ENCODE data around the gene METTL5. TPM values are rescaled to one million over a fixed set of nuclear protein-coding genes. Genes with fewer than 3 reads are reported as not detected.
"Not testable (repeated sequence)": the region's sequence is repeated elsewhere in the genome, so short reads cannot be mapped to it uniquely, and the experiment has no call there.

METTL5 gene
- total RNA-seq, 1 donor: 39.8 TPM

DNA sequence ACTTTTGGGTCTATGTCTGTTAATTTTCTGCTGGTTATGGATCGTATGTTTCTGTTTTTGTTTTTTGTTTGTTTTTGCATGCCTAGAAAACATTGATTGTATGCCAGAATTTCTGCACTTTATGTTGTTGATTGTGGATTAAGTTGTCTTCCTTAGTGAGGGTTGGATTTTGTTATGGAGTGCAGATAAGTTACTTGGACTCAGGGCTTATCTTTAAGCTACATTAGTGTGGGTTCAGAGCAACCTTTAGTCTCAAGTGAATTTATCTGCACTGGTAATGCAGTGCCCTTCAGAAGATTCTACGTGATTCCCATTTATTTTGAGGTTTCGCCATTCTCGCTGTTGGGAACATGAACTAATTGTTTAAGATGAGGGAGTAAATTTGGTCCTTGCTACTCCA lies 35.4 kb upstream of the METTL5 start:
- Histone ChIP-seq H4K20me1 (ENCODE audit: insufficient read depth, low read length) (peaks cover 13% of the 10 kb centered on the region), H3K4me3 (ENCODE audit: insufficient read depth, low read length) (no peak overlapping the region), H3K4me1 (ENCODE audit: insufficient read depth, low read length) (no peaks in the 10 kb centered on the region), H3K4me2 (ENCODE audit: insufficient read depth, low read length) (no peak overlapping the region), H3K9me3 (ENCODE audit: low read depth, low read length) (no peaks in the 10 kb centered on the region), H3K36me3 (ENCODE audit: insufficient read depth, low read length) (no peaks in the 10 kb centered on the region), H3K79me2 (ENCODE audit: insufficient read depth, low read length) (peaks cover 68% of the 10 kb centered on the region), H2AFZ (ENCODE audit: low read length) (no peak overlapping the region), H3K27me3 (ENCODE audit: insufficient read depth, low read length) (no peaks in the 10 kb centered on the region), H3K27ac (ENCODE audit: low read depth, low read length) (no peak overlapping the region)
- TF ChIP-seq CTCF (IDR thresholded peaks at IDR 0.05; ENCODE audit: extremely low read depth, low read depth, low read length): no peak
- DNase-seq (ENCODE audit: insufficient read length, low spot score, missing footprints): no peak

- no peak overlapping the region for H2AFZ ChIP-seq (ENCODE audit: low read length)
- H3K9me3 ChIP-seq (ENCODE audit: low read depth, low read length): no peaks in the 10 kb centered on the region
- no peaks in the 10 kb centered on the region for H3K4me1 ChIP-seq (ENCODE audit: insufficient read depth, low read length)
- DNase-seq (ENCODE audit: insufficient read length, low spot score, missing footprints): no peak
- no peak for TF ChIP-seq CTCF (IDR thresholded peaks at IDR 0.05; ENCODE audit: extremely low read depth, low read depth, low read length)
- H3K36me3 ChIP-seq (ENCODE audit: insufficient read depth, low read length): no peaks in the 10 kb centered on the region
- H3K79me2 ChIP-seq (ENCODE audit: insufficient read depth, low read length): peaks cover 69% of the 10 kb centered on the region
- no peak overlapping the region for H3K4me2 ChIP-seq (ENCODE audit: insufficient read depth, low read length)
- no peak overlapping the region for H3K4me3 ChIP-seq (ENCODE audit: insufficient read depth, low read length)
- no peaks in the 10 kb centered on the region for H3K27me3 ChIP-seq (ENCODE audit: insufficient read depth, low read length)
- H3K27ac ChIP-seq (ENCODE audit: low read depth, low read length): no peak overlapping the region
- H4K20me1 ChIP-seq (ENCODE audit: insufficient read depth, low read length): peaks cover 13% of the 10 kb centered on the region
Measured at GRCh38 chr2:169859423-169859822, 34.7 kb upstream of the METTL5 start.

- not testable (repeated sequence) for H3K27ac ChIP-seq (ENCODE audit: low read depth, low read length); H2AFZ ChIP-seq (ENCODE audit: low read length); DNase-seq (ENCODE audit: insufficient read length, low spot score, missing footprints); H3K4me2 ChIP-seq (ENCODE audit: insufficient read depth, low read length); H3K36me3 ChIP-seq (ENCODE audit: insufficient read depth, low read length); H3K4me3 ChIP-seq (ENCODE audit: insufficient read depth, low read length); H3K4me1 ChIP-seq (ENCODE audit: insufficient read depth, low read length); H3K27me3 ChIP-seq (ENCODE audit: insufficient read depth, low read length); H3K9me3 ChIP-seq (ENCODE audit: low read depth, low read length)
- H4K20me1 ChIP-seq (ENCODE audit: insufficient read depth, low read length): peaks cover 21% of the 10 kb centered on the region
- peaks cover 63% of the 10 kb centered on the region for H3K79me2 ChIP-seq (ENCODE audit: insufficient read depth, low read length)
Measured at GRCh38 chr2:169855281-169856258, 30.9 kb upstream of the METTL5 start.

DNA sequence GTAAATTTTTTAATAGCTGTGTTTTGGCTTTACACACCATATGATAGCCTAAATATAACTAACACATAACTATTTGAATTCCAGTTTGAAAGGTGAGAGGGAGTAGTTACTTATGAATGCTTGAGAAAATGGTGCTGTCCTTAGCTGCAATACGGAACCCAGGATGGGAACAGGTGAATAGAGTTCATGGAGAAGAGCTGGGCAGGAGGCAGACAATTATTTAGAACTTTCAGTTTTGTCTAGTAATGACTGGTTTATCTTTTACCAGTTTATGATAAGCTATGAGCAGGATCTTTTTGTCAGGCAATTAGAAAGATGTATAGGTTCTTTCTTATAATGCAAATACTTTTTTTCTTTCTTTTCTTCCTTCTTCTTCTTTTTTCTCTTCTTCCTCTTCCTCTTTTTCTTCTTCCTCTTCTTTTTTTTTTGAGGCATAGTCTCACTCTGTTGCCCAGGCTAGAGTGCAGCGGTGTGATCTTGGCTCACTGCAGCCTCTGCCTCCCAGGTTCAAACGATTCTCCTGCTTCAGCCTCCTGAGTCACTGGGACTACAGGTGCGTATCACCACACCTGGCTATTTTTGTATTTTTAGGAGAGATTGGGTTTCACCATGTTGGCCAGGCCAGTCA lies 28.4 kb upstream of the METTL5 start:
- no peaks in the 10 kb centered on the region for H3K9me3 ChIP-seq (ENCODE audit: low read depth, low read length)
- no peaks in the 10 kb centered on the region for H3K27me3 ChIP-seq (ENCODE audit: insufficient read depth, low read length)
- H4K20me1 ChIP-seq (ENCODE audit: insufficient read depth, low read length): peaks cover 15% of the 10 kb centered on the region
- H2AFZ ChIP-seq (ENCODE audit: low read length): no peak overlapping the region
- DNase-seq (ENCODE audit: insufficient read length, low spot score, missing footprints): no peak
- TF ChIP-seq CTCF (IDR thresholded peaks at IDR 0.05; ENCODE audit: extremely low read depth, low read depth, low read length): no peak
- no peak overlapping the region for H3K4me2 ChIP-seq (ENCODE audit: insufficient read depth, low read length)
- peaks cover 62% of the 10 kb centered on the region for H3K79me2 ChIP-seq (ENCODE audit: insufficient read depth, low read length)
- H3K27ac ChIP-seq (ENCODE audit: low read depth, low read length): no peak overlapping the region
- H3K4me3 ChIP-seq (ENCODE audit: insufficient read depth, low read length): no peak overlapping the region
- H3K4me1 ChIP-seq (ENCODE audit: insufficient read depth, low read length): no peaks in the 10 kb centered on the region
- H3K36me3 ChIP-seq (ENCODE audit: insufficient read depth, low read length): no peaks in the 10 kb centered on the region
